HEK293 (cell line): ENCODE results near the gene MTUS2.

Experiments used
- CTCF ChIA-PET: fragments of 350-600 bp; formaldehyde crosslinking; extraction: SDS; loops from one replicate; lab custom pipeline; 2021; ENCODE audit warnings: antibody characterized with exemption; lab: Yijun Ruan, JAX
- POLR2A ChIA-PET: fragments of 300-600 bp; formaldehyde crosslinking; extraction: SDS; loops from one replicate; lab custom pipeline; 2020; ENCODE audit warnings: antibody characterized with exemption, inconsistent platforms; lab: Yijun Ruan, JAX
- H3K27ac ChIP-seq: fragments of 200-500 bp; sonication (Bioruptor generic); 2 replicates; pipeline ENCODE4 v1.5.1; 2014; ENCODE audit warnings: low read depth, low read length, control low read depth, inconsistent platforms; ENCODE audit errors: extremely low read depth
- H3K36me3 ChIP-seq, 2 experiments: fragments of 200-500 bp in 1 of 2; sonication (Bioruptor generic) in 1 of 2; 1 replicate in 1 of 2; 2 replicates in 1 of 2; pipeline ENCODE4 v1.5.1; 2014 to 2017; ENCODE audit warnings: inconsistent platforms in 2 of 2, low read length in 2 of 2; ENCODE audit not compliant: control insufficient read depth in 2 of 2, insufficient read depth in 1 of 2
- H3K4me1 ChIP-seq: fragments of 200-500 bp; sonication (Bioruptor generic); 2 replicates; pipeline ENCODE4 v1.5.1; 2014; ENCODE audit warnings: mild to moderate bottlenecking, low read length, inconsistent platforms; ENCODE audit not compliant: control insufficient read depth, insufficient read depth
- H3K4me3 ChIP-seq: 2 replicates; pipeline ENCODE4 v1.5.1; 2011; ENCODE audit warnings: low read depth, mild to moderate bottlenecking, control low read depth, low read length, moderate library complexity
- H3K9me3 ChIP-seq: fragments of 200-500 bp; sonication (Bioruptor generic); 2 replicates; pipeline ENCODE4 v1.5.1; 2014; ENCODE audit warnings: low read depth, low read length, inconsistent platforms; ENCODE audit not compliant: control insufficient read depth, insufficient read depth
- BCL11B ChIP-seq: fragments of 450-650 bp; formaldehyde crosslinking; IDR thresholded peaks from 2 replicates; pipeline ENCODE4 v1.5.1; 2016; ENCODE audit warnings: low read depth, missing biosample characterization, missing genetic modification characterization
- GFI1B ChIP-seq: fragments of 450-650 bp; formaldehyde crosslinking; IDR thresholded peaks from 2 replicates; pipeline ENCODE4 v1.5.1; 2016; ENCODE audit warnings: missing biosample characterization, missing genetic modification characterization
- HIC1 ChIP-seq: fragments of 450-650 bp; formaldehyde crosslinking; IDR thresholded peaks from 2 replicates; pipeline ENCODE4 v1.5.1; 2016; ENCODE audit warnings: missing biosample characterization, missing genetic modification characterization
- IKZF3 ChIP-seq: fragments of 450-650 bp; IDR thresholded peaks from 2 replicates; pipeline ENCODE4 v1.5.0; 2018; ENCODE audit warnings: missing biosample characterization, mild to moderate bottlenecking, missing genetic modification characterization, moderate library complexity
- KLF10 ChIP-seq: fragments of 450-650 bp; IDR thresholded peaks from 2 replicates; pipeline ENCODE4 v1.5.1; 2018; ENCODE audit warnings: missing biosample characterization, mild to moderate bottlenecking, missing genetic modification characterization
- MZF1 ChIP-seq: fragments of 450-650 bp; formaldehyde crosslinking; IDR thresholded peaks from 2 replicates; pipeline ENCODE4 v1.5.1; 2017; ENCODE audit warnings: missing biosample characterization, missing genetic modification characterization, borderline replicate concordance
- PRDM1 ChIP-seq: fragments of 450-650 bp; formaldehyde crosslinking; IDR thresholded peaks from 2 replicates; pipeline ENCODE4; 2016; ENCODE audit warnings: missing biosample characterization, missing genetic modification characterization
- REPIN1 ChIP-seq: fragments of 450-650 bp; formaldehyde crosslinking; IDR thresholded peaks from 2 replicates; pipeline ENCODE4 v1.5.1; 2017; ENCODE audit warnings: missing biosample characterization, missing genetic modification characterization, low read depth
- SP7 ChIP-seq: fragments of 450-650 bp; formaldehyde crosslinking; IDR thresholded peaks from 2 replicates; pipeline ENCODE4 v1.5.1; 2016; ENCODE audit warnings: missing biosample characterization, missing genetic modification characterization
- ZBTB20 ChIP-seq: fragments of 450-650 bp; formaldehyde crosslinking; IDR thresholded peaks from 2 replicates; pipeline ENCODE4 v1.5.1; 2016; ENCODE audit warnings: missing biosample characterization, missing genetic modification characterization
- ZFHX2 ChIP-seq: fragments of 450-650 bp; formaldehyde crosslinking; conservative IDR thresholded peaks from 2 replicates; pipeline ENCODE4 v1.5.1; 2016; ENCODE audit warnings: missing biosample characterization, missing genetic modification characterization
- ZFP41 ChIP-seq: fragments of 450-650 bp; formaldehyde crosslinking; IDR thresholded peaks from 2 replicates; pipeline ENCODE4 v1.5.1; 2016; ENCODE audit warnings: missing biosample characterization, missing genetic modification characterization, borderline replicate concordance
- ZNF10 ChIP-seq: fragments of 450-650 bp; formaldehyde crosslinking; IDR thresholded peaks from 2 replicates; pipeline ENCODE4 v1.5.1; 2017; ENCODE audit warnings: missing biosample characterization, missing genetic modification characterization
- ZNF121 ChIP-seq: fragments of 450-650 bp; formaldehyde crosslinking; IDR thresholded peaks from 2 replicates; pipeline ENCODE4 v1.5.1; 2016; ENCODE audit warnings: missing biosample characterization, missing genetic modification characterization
- ZNF138 ChIP-seq: fragments of 450-650 bp; formaldehyde crosslinking; IDR thresholded peaks from 2 replicates; pipeline ENCODE4 v1.5.1; 2016; ENCODE audit warnings: missing biosample characterization, missing genetic modification characterization, borderline replicate concordance
- ZNF488 ChIP-seq: fragments of 450-650 bp; formaldehyde crosslinking; IDR thresholded peaks from 2 replicates; pipeline ENCODE4 v1.5.1; 2016; ENCODE audit warnings: missing biosample characterization, missing genetic modification characterization
- ZNF555 ChIP-seq: fragments of 450-650 bp; formaldehyde crosslinking; conservative IDR thresholded peaks from 2 replicates; pipeline ENCODE4 v1.5.1; 2017; ENCODE audit warnings: missing biosample characterization, mild to moderate bottlenecking, missing genetic modification characterization, inconsistent platforms
- ZNF561 ChIP-seq: fragments of 450-650 bp; IDR thresholded peaks from 2 replicates; pipeline ENCODE4 v1.5.1; 2018; ENCODE audit warnings: missing biosample characterization, missing genetic modification characterization, borderline replicate concordance
- ZNF610 ChIP-seq: fragments of 450-650 bp; formaldehyde crosslinking; IDR thresholded peaks from 2 replicates; pipeline ENCODE4 v1.5.1; 2016; ENCODE audit warnings: missing biosample characterization, missing genetic modification characterization, borderline replicate concordance
- ZNF677 ChIP-seq: fragments of 450-650 bp; IDR thresholded peaks from 2 replicates; pipeline ENCODE4 v1.5.0; 2018; ENCODE audit warnings: missing biosample characterization, mild to moderate bottlenecking, missing genetic modification characterization, moderate library complexity
- ZNF747 ChIP-seq: fragments of 450-650 bp; formaldehyde crosslinking; IDR thresholded peaks from 2 replicates; pipeline ENCODE4 v1.5.1; 2016; ENCODE audit warnings: missing biosample characterization, missing genetic modification characterization
- ZNF843 ChIP-seq: fragments of 450-650 bp; formaldehyde crosslinking; IDR thresholded peaks from 2 replicates; pipeline ENCODE4 v1.5.1; 2016; ENCODE audit warnings: missing biosample characterization, missing genetic modification characterization
- ZXDB ChIP-seq: fragments of 450-650 bp; formaldehyde crosslinking; IDR thresholded peaks from 2 replicates; pipeline ENCODE4 v1.5.1; 2016; ENCODE audit warnings: missing biosample characterization, missing genetic modification characterization
- TF ChIP-seq, protein P1 (sequence below): fragments of 450-650 bp; formaldehyde crosslinking; IDR thresholded peaks from 2 replicates; pipeline ENCODE4 v1.5.1; 2016; ENCODE audit warnings: missing biosample characterization, missing genetic modification characterization
- TF ChIP-seq, protein P2 (sequence below): fragments of 450-650 bp; formaldehyde crosslinking; IDR thresholded peaks from 2 replicates; pipeline ENCODE4 v1.5.1; 2016; ENCODE audit warnings: missing biosample characterization, missing genetic modification characterization
- TF ChIP-seq, protein P3 (sequence below): fragments of 450-650 bp; formaldehyde crosslinking; optimal IDR thresholded peaks from 2 replicates; pipeline ENCODE3; 2016; ENCODE audit warnings: missing biosample characterization, mild to moderate bottlenecking, missing genetic modification characterization

Gene MTUS2

DNA sequence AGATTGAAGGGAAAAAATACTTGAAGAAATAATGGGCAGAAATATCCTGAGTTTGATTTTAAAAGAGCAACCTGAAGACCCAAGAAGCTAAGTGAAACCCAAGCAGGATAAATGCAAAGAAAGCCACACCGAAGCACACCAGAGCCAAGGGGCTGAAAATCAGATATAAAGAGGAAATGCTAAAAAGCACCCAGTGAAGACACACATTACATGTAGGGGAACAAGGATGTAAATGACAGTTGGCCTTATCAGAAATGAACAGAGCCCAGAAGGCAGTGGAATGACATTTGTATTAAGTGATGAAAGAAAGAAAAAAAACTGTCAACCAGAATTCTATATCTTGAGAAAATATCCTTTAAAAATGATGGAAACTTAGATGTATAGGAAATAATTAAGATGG is 636.3 kb downstream of the MTUS2 start (continued):
- TF ChIP-seq KLF10 (tag by site-specific recombination) (no peak), ZNF677 (tag by site-specific recombination) (no peak)
- TF ChIP-seq, all 188 proteins: peak for 0

GRCh38 chr13:29457299-29457698 is 637.2 kb downstream of the MTUS2 start:
- no peak for TF ChIP-seq ZFP41 (tag by site-specific recombination)
- TF ChIP-seq ZNF561 (tag by site-specific recombination) = no peak
- TF ChIP-seq, protein P1, sequence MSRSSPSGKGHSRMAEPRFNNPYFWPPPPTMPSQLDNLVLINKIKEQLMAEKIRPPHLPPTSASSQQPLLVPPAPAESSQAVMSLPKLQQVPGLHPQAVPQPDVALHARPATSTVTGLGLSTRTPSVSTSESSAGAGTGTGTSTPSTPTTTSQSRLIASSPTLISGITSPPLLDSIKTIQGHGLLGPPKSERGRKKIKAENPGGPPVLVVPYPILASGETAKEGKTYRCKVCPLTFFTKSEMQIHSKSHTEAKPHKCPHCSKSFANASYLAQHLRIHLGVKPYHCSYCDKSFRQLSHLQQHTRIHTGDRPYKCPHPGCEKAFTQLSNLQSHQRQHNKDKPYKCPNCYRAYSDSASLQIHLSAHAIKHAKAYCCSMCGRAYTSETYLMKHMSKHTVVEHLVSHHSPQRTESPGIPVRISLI = no peak
- TF ChIP-seq REPIN1 (tag by site-specific recombination) = no peak
- no peak for TF ChIP-seq ZNF488 (tag by site-specific recombination)
- TF ChIP-seq ZNF10 (tag by site-specific recombination) = no peak
- no peak for TF ChIP-seq ZBTB20 (tag by site-specific recombination)
- TF ChIP-seq MZF1 (tag by site-specific recombination) = no peak
- no peak for TF ChIP-seq SP7
- TF ChIP-seq, all 188 proteins: peak for 0
- Histone ChIP-seq H3K4me1 (no peaks in the 10 kb centered on the region), H3K27ac (no peak overlapping the region), H3K36me3 (no peaks in the 10 kb centered on the region), H3K9me3 (no peaks in the 10 kb centered on the region), H3K4me3 (no peak overlapping the region)
- ChIA-PET POLR2A (no interaction called here), CTCF (no interaction called here)

GRCh38 chr13:29458419-29458818 is 638.3 kb downstream of the MTUS2 start:
- H3K36me3 ChIP-seq = no peaks in the 10 kb centered on the region
- H3K27ac ChIP-seq = no peak overlapping the region
- ChIA-PET POLR2A (no interaction called here), CTCF (no interaction called here)
- no peak overlapping the region for H3K4me3 ChIP-seq
- H3K9me3 ChIP-seq = no peaks in the 10 kb centered on the region
- H3K4me1 ChIP-seq = no peaks in the 10 kb centered on the region
- TF ChIP-seq ZNF610 (tag by site-specific recombination) (no peak), BCL11B (tag by site-specific recombination) (no peak), ZFP41 (tag by site-specific recombination) (no peak), ZFHX2 (tag by site-specific recombination) (peak; percentile 34; the same call in 1 of the 2 replicates), HIC1 (tag by site-specific recombination) (peak; percentile 42; the same call in 1 of the 2 replicates), ZXDB (tag by site-specific recombination) (no peak), PRDM1 (tag by site-specific recombination) (0 out of 2 replicates have a peak, but pooled peaks have one; percentile 9), IKZF3 (tag by site-specific recombination) (no peak), ZNF138 (tag by site-specific recombination) (no peak), ZNF555 (tag by site-specific recombination) (no peak), ZNF747 (tag by site-specific recombination) (no peak), ZNF121 (tag by site-specific recombination) (no peak), ZNF843 (tag by site-specific recombination) (0 out of 2 replicates have a peak, but pooled peaks have one; percentile 35), GFI1B (tag by site-specific recombination) (no peak)
- TF ChIP-seq, protein P2, sequence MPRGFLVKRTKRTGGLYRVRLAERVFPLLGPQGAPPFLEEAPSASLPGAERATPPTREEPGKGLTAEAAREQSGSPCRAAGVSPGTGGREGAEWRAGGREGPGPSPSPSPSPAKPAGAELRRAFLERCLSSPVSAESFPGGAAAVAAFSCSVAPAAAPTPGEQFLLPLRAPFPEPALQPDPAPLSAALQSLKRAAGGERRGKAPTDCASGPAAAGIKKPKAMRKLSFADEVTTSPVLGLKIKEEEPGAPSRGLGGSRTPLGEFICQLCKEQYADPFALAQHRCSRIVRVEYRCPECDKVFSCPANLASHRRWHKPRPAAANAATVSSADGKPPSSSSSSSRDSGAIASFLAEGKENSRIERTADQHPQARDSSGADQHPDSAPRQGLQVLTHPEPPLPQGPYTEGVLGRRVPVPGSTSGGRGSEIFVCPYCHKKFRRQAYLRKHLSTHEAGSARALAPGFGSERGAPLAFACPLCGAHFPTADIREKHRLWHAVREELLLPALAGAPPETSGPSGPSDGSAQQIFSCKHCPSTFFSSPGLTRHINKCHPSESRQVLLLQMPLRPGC (tag by site-specific recombination) = no peak
- TF ChIP-seq, protein P3, sequence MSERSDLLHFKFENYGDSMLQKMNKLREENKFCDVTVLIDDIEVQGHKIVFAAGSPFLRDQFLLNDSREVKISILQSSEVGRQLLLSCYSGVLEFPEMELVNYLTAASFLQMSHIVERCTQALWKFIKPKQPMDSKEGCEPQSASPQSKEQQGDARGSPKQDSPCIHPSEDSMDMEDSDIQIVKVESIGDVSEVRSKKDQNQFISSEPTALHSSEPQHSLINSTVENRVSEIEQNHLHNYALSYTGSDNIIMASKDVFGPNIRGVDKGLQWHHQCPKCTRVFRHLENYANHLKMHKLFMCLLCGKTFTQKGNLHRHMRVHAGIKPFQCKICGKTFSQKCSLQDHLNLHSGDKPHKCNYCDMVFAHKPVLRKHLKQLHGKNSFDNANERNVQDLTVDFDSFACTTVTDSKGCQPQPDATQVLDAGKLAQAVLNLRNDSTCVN (tag by site-specific recombination) = no peak
